ENCODE measurements around the gene ESPNL.

Gene ESPNL

GRCh38 chr2:238158509-238159070 lies 58.5 kb downstream of the ESPNL start, which contains the start of gene ERFE:
ERFE (plus strand) TSS chr2:238158970; CDS start chr2:238159008, 38 bp downstream.
- DNase-seq (ENCODE audit: low read depth), result no peak

GRCh38 chr2:238159071-238159539 lies 59.0 kb downstream of the ESPNL start:
- DNase-seq (ENCODE audit: low read depth), result no peak

GRCh38 chr2:238159661-238160205 lies 59.6 kb downstream of the ESPNL start:
- no peak for DNase-seq (ENCODE audit: low read depth)

- DNase-seq (ENCODE audit: low read depth), result no peak
Measured at GRCh38 chr2:238160206-238161129, 60.3 kb downstream of the ESPNL start.

- DNase-seq (ENCODE audit: low read depth), result no peak
Measured at GRCh38 chr2:238161291-238162051, 61.3 kb downstream of the ESPNL start.

GRCh38 chr2:238162251-238162845 lies 62.2 kb downstream of the ESPNL start:
- DNase-seq (ENCODE audit: low read depth), result no peak

GRCh38 chr2:238162846-238163441 lies 62.8 kb downstream of the ESPNL start:
- DNase-seq (ENCODE audit: low read depth), result peak; percentile 31

GRCh38 chr2:238163481-238164198 lies 63.5 kb downstream of the ESPNL start:
- no peak for DNase-seq (ENCODE audit: low read depth)

- DNase-seq (ENCODE audit: low read depth), result no peak
Measured at GRCh38 chr2:238164906-238165287, 64.8 kb downstream of the ESPNL start.

GRCh38 chr2:238165288-238165921 lies 65.3 kb downstream of the ESPNL start:
- DNase-seq (ENCODE audit: low read depth), result no peak

GRCh38 chr2:238166391-238167343 lies 66.5 kb downstream of the ESPNL start:
- DNase-seq (ENCODE audit: low read depth), result no peak

GRCh38 chr2:238167344-238167715 lies 67.2 kb downstream of the ESPNL start:
- DNase-seq (ENCODE audit: low read depth), result no peak

GRCh38 chr2:238167761-238168160 lies 67.6 kb downstream of the ESPNL start:
- DNase-seq (ENCODE audit: low read depth), result peak; percentile 42

GRCh38 chr2:238168196-238169047 lies 68.3 kb downstream of the ESPNL start:
- DNase-seq (ENCODE audit: low read depth), result no peak

- peak; percentile 92 for DNase-seq (ENCODE audit: low read depth)
Measured at GRCh38 chr2:238169048-238169707, 69.0 kb downstream of the ESPNL start.

GRCh38 chr2:238169708-238170251 lies 69.6 kb downstream of the ESPNL start:
- peak; percentile 97 for DNase-seq (ENCODE audit: low read depth)

- DNase-seq (ENCODE audit: low read depth), result no peak
Measured at GRCh38 chr2:238170386-238171071, 70.4 kb downstream of the ESPNL start.
